HEK293 (cell line): ENCODE data around the gene GFM1.

ENCODE experiments used
- CTCF ChIA-PET: fragments of 350-600 bp; formaldehyde crosslinking; extraction: SDS; loops from one replicate; lab custom pipeline; 2021; ENCODE audit warnings: antibody characterized with exemption; lab: Yijun Ruan, JAX
- POLR2A ChIA-PET: fragments of 300-600 bp; formaldehyde crosslinking; extraction: SDS; loops from one replicate; lab custom pipeline; 2020; ENCODE audit warnings: antibody characterized with exemption, inconsistent platforms; lab: Yijun Ruan, JAX
- H3K27ac ChIP-seq: fragments of 200-500 bp; sonication (Bioruptor generic); 2 replicates; pipeline ENCODE4 v1.5.1; 2014; ENCODE audit warnings: low read depth, low read length, control low read depth, inconsistent platforms; ENCODE audit errors: extremely low read depth
- H3K36me3 ChIP-seq, 2 experiments: fragments of 200-500 bp in 1 of 2; sonication (Bioruptor generic) in 1 of 2; 1 replicate in 1 of 2; 2 replicates in 1 of 2; pipeline ENCODE4 v1.5.1; 2014 to 2017; ENCODE audit warnings: inconsistent platforms in 2 of 2, low read length in 2 of 2; ENCODE audit not compliant: control insufficient read depth in 2 of 2, insufficient read depth in 1 of 2
- H3K4me1 ChIP-seq: fragments of 200-500 bp; sonication (Bioruptor generic); 2 replicates; pipeline ENCODE4 v1.5.1; 2014; ENCODE audit warnings: mild to moderate bottlenecking, low read length, inconsistent platforms; ENCODE audit not compliant: control insufficient read depth, insufficient read depth
- H3K4me3 ChIP-seq: 2 replicates; pipeline ENCODE4 v1.5.1; 2011; ENCODE audit warnings: low read depth, mild to moderate bottlenecking, control low read depth, low read length, moderate library complexity
- H3K9me3 ChIP-seq: fragments of 200-500 bp; sonication (Bioruptor generic); 2 replicates; pipeline ENCODE4 v1.5.1; 2014; ENCODE audit warnings: low read depth, low read length, inconsistent platforms; ENCODE audit not compliant: control insufficient read depth, insufficient read depth
- GLI2 ChIP-seq: fragments of 450-650 bp; formaldehyde crosslinking; IDR thresholded peaks from 2 replicates; pipeline ENCODE4; 2017; ENCODE audit warnings: missing biosample characterization, missing genetic modification characterization, low read depth, borderline replicate concordance
- HOXD13 ChIP-seq: sonication (generic); formaldehyde crosslinking; IDR thresholded peaks from 2 replicates; pipeline ENCODE4 v1.8.0; 2022; ENCODE audit warnings: missing genetic modification reagents, borderline replicate concordance
- MEIS1 ChIP-seq: sonication (generic); formaldehyde crosslinking; IDR thresholded peaks from 2 replicates; pipeline ENCODE4 v1.8.1; 2022; ENCODE audit warnings: missing genetic modification reagents, mild to moderate bottlenecking, borderline replicate concordance
- SALL2 ChIP-seq: fragments of 450-650 bp; formaldehyde crosslinking; IDR thresholded peaks from 2 replicates; pipeline ENCODE4 v1.5.0; 2017; ENCODE audit warnings: missing biosample characterization, mild to moderate bottlenecking, missing genetic modification characterization, borderline replicate concordance
- SP2 ChIP-seq: fragments of 450-650 bp; formaldehyde crosslinking; IDR thresholded peaks from 2 replicates; pipeline ENCODE4 v1.5.1; 2016; ENCODE audit warnings: missing biosample characterization, missing genetic modification characterization
- SP3 ChIP-seq: fragments of 450-650 bp; formaldehyde crosslinking; IDR thresholded peaks from 2 replicates; pipeline ENCODE4 v1.5.1; 2016; ENCODE audit warnings: missing biosample characterization, missing genetic modification characterization
- ZBTB21 ChIP-seq: fragments of 450-650 bp; formaldehyde crosslinking; IDR thresholded peaks from 2 replicates; pipeline ENCODE4 v1.5.1; 2017; ENCODE audit warnings: missing biosample characterization, missing genetic modification characterization
- ZNF138 ChIP-seq: fragments of 450-650 bp; formaldehyde crosslinking; IDR thresholded peaks from 2 replicates; pipeline ENCODE4 v1.5.1; 2016; ENCODE audit warnings: missing biosample characterization, missing genetic modification characterization, borderline replicate concordance
- ZNF146 ChIP-seq: fragments of 450-650 bp; formaldehyde crosslinking; IDR thresholded peaks from 2 replicates; pipeline ENCODE4 v1.5.1; 2016; ENCODE audit warnings: missing biosample characterization, missing genetic modification characterization
- ZNF155 ChIP-seq: fragments of 450-650 bp; formaldehyde crosslinking; IDR thresholded peaks from 2 replicates; pipeline ENCODE4 v1.5.1; 2016; ENCODE audit warnings: missing biosample characterization, missing genetic modification characterization
- ZNF169 ChIP-seq: fragments of 450-650 bp; formaldehyde crosslinking; IDR thresholded peaks from 2 replicates; pipeline ENCODE4 v1.5.1; 2016; ENCODE audit warnings: missing biosample characterization, missing genetic modification characterization
- ZNF223 ChIP-seq: fragments of 450-650 bp; formaldehyde crosslinking; IDR thresholded peaks from 2 replicates; pipeline ENCODE4 v1.5.1; 2016; ENCODE audit warnings: missing biosample characterization, missing genetic modification characterization
- ZNF521 ChIP-seq: fragments of 450-650 bp; formaldehyde crosslinking; IDR thresholded peaks from 2 replicates; pipeline ENCODE4 v1.5.1; 2017; ENCODE audit warnings: missing biosample characterization, mild to moderate bottlenecking, missing genetic modification characterization
- ZNF549 ChIP-seq: fragments of 450-650 bp; IDR thresholded peaks from 2 replicates; pipeline ENCODE4 v1.5.1; 2018; ENCODE audit warnings: missing biosample characterization, missing genetic modification characterization, mild to moderate bottlenecking, inconsistent platforms, moderate library complexity
- ZNF658 ChIP-seq: fragments of 450-650 bp; formaldehyde crosslinking; IDR thresholded peaks from 2 replicates; pipeline ENCODE4; 2016; ENCODE audit warnings: missing biosample characterization, missing genetic modification characterization
- ZNF670 ChIP-seq: fragments of 450-650 bp; formaldehyde crosslinking; IDR thresholded peaks from 2 replicates; pipeline ENCODE4 v1.5.1; 2016; ENCODE audit warnings: missing biosample characterization, missing genetic modification characterization, low read depth
- ZNF701 ChIP-seq: fragments of 450-650 bp; formaldehyde crosslinking; IDR thresholded peaks from 2 replicates; pipeline ENCODE4 v1.5.1; 2016; ENCODE audit warnings: missing biosample characterization, missing genetic modification characterization
- TF ChIP-seq, protein P1 (sequence below): fragments of 450-650 bp; formaldehyde crosslinking; IDR thresholded peaks from 2 replicates; pipeline ENCODE4 v1.5.1; 2017; ENCODE audit warnings: missing biosample characterization, missing genetic modification characterization
- TF ChIP-seq, protein P2 (sequence below): fragments of 450-650 bp; formaldehyde crosslinking; IDR thresholded peaks from 2 replicates; pipeline ENCODE4 v1.5.1; 2016; ENCODE audit warnings: missing biosample characterization, missing genetic modification characterization
- TF ChIP-seq, protein P3 (sequence below): fragments of 450-650 bp; formaldehyde crosslinking; IDR thresholded peaks from 2 replicates; pipeline ENCODE4 v1.5.1; 2017; ENCODE audit warnings: missing biosample characterization, missing genetic modification characterization
- TF ChIP-seq, protein P4 (sequence below): fragments of 450-650 bp; formaldehyde crosslinking; IDR thresholded peaks from 2 replicates; pipeline ENCODE4 v1.5.1; 2016; ENCODE audit warnings: missing biosample characterization, missing genetic modification characterization, borderline replicate concordance

GFM1 gene

DNA sequence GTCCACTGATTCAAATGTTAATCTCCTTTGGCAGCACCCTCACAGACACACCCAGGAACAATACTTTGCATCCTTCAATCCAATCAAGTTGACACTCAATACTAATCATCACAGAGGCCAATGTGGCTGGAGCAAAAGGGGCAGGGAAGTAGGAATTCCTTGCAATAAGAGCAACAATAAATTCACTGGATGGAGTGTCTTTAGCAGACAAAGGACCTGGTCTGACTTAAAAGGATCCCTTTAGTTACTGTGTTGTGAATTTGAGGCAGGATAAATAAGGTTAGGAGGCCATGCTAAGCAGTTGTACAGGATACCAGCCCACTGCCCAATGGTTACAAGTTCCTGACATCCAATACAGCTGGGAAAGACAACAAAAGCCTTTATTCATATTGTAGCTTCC lies 12.3 kb upstream of the GFM1 start:
- H3K4me1 ChIP-seq = no peaks in the 10 kb centered on the region
- H3K27ac ChIP-seq = no peak overlapping the region
- H3K36me3 ChIP-seq = no peaks in the 10 kb centered on the region
- no peak for TF ChIP-seq ZNF521 (tag by site-specific recombination)
- no peak for TF ChIP-seq ZNF670
- TF ChIP-seq SP2 (tag by site-specific recombination) = no peak
- TF ChIP-seq, protein P1, sequence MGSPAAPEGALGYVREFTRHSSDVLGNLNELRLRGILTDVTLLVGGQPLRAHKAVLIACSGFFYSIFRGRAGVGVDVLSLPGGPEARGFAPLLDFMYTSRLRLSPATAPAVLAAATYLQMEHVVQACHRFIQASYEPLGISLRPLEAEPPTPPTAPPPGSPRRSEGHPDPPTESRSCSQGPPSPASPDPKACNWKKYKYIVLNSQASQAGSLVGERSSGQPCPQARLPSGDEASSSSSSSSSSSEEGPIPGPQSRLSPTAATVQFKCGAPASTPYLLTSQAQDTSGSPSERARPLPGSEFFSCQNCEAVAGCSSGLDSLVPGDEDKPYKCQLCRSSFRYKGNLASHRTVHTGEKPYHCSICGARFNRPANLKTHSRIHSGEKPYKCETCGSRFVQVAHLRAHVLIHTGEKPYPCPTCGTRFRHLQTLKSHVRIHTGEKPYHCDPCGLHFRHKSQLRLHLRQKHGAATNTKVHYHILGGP = no peak
- TF ChIP-seq ZNF169 = no peak
- TF ChIP-seq, protein P2, sequence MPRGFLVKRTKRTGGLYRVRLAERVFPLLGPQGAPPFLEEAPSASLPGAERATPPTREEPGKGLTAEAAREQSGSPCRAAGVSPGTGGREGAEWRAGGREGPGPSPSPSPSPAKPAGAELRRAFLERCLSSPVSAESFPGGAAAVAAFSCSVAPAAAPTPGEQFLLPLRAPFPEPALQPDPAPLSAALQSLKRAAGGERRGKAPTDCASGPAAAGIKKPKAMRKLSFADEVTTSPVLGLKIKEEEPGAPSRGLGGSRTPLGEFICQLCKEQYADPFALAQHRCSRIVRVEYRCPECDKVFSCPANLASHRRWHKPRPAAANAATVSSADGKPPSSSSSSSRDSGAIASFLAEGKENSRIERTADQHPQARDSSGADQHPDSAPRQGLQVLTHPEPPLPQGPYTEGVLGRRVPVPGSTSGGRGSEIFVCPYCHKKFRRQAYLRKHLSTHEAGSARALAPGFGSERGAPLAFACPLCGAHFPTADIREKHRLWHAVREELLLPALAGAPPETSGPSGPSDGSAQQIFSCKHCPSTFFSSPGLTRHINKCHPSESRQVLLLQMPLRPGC (tag by site-specific recombination) = no peak
- no peak for TF ChIP-seq ZNF549 (tag by site-specific recombination)
- TF ChIP-seq MEIS1 (CRISPR knock-in tag) = no peak
- no peak for TF ChIP-seq GLI2 (tag by site-specific recombination)
- TF ChIP-seq ZNF146 (tag by site-specific recombination) = no peak
- TF ChIP-seq SALL2 (tag by site-specific recombination) = no peak
- TF ChIP-seq ZBTB21 (tag by site-specific recombination) = no peak
- no peak for TF ChIP-seq ZNF138 (tag by site-specific recombination)
- H3K4me3 ChIP-seq = no peak overlapping the region
- ChIA-PET POLR2A (interaction anchor here (0.6 kb wide), 1 partner anchor 43 kb away, joined by 3 read pairs; no protein-coding TSS in a partner anchor), CTCF (interaction anchor here (0.8 to 1.2 kb wide), 2 partner anchors 12 to 93 kb away, joined by 3 read pairs; no protein-coding TSS in a partner anchor)
- H3K9me3 ChIP-seq = no peaks in the 10 kb centered on the region

DNA sequence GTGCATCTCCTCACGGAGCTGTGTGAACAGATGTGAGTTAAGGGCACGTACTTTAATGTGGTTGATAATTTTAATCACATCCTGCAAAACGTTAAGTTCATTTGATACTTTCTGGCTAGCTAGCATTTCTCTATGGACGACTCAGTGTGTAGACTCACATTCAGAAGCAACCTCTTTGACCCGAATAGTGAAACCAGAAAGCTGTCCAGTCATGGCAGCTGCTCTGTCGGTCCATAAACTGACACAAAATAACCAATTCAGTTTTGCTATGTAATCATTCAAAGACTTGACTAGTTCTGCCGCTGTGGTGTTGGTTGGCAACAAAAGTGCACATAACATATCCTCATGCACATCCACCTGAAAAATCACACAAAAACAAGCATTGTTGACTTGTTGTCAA lies 3.7 kb upstream of the GFM1 start:
- H3K4me1 ChIP-seq = no peaks in the 10 kb centered on the region
- H3K9me3 ChIP-seq = no peaks in the 10 kb centered on the region
- POLR2A ChIA-PET = no interaction called here
- no peak for TF ChIP-seq ZNF701 (tag by site-specific recombination)
- no peaks in the 10 kb centered on the region for H3K36me3 ChIP-seq
- H3K4me3 ChIP-seq = no peak overlapping the region
- H3K27ac ChIP-seq = no peak overlapping the region
- CTCF ChIA-PET = interaction anchor here (0.9 kb wide), 1 partner anchor 19 kb away, joined by 3 read pairs; no protein-coding TSS in a partner anchor

DNA sequence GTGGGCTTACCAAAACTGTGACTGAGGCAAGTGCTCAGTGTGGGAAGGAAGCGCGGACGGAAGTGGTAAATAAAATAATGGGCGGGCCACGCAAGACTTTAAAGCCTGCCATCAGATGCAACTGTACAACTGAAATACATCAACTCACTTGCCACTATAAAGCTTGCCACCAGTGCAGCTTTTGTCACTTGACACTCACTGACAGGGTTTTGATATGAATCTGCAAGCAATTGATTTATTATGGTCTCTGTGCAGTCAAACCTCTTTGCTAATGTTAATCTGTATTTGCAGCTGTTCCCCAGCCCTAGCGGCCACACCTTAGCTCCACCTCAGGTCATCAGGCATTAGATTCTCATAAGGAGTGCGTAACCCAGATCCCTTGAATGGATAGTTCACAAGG lies 2.3 kb upstream of the GFM1 start:
- H3K4me1 ChIP-seq = no peaks in the 10 kb centered on the region
- no peaks in the 10 kb centered on the region for H3K9me3 ChIP-seq
- TF ChIP-seq ZNF155 (tag by site-specific recombination) (no peak), ZNF223 (tag by site-specific recombination) (no peak), HOXD13 (no peak), ZNF658 (no peak), SP3 (tag by site-specific recombination) (no peak), ZNF521 (tag by site-specific recombination) (no peak)
- TF ChIP-seq, protein P3, sequence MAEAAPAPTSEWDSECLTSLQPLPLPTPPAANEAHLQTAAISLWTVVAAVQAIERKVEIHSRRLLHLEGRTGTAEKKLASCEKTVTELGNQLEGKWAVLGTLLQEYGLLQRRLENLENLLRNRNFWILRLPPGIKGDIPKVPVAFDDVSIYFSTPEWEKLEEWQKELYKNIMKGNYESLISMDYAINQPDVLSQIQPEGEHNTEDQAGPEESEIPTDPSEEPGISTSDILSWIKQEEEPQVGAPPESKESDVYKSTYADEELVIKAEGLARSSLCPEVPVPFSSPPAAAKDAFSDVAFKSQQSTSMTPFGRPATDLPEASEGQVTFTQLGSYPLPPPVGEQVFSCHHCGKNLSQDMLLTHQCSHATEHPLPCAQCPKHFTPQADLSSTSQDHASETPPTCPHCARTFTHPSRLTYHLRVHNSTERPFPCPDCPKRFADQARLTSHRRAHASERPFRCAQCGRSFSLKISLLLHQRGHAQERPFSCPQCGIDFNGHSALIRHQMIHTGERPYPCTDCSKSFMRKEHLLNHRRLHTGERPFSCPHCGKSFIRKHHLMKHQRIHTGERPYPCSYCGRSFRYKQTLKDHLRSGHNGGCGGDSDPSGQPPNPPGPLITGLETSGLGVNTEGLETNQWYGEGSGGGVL (tag by site-specific recombination) = no peak
- TF ChIP-seq, protein P4, sequence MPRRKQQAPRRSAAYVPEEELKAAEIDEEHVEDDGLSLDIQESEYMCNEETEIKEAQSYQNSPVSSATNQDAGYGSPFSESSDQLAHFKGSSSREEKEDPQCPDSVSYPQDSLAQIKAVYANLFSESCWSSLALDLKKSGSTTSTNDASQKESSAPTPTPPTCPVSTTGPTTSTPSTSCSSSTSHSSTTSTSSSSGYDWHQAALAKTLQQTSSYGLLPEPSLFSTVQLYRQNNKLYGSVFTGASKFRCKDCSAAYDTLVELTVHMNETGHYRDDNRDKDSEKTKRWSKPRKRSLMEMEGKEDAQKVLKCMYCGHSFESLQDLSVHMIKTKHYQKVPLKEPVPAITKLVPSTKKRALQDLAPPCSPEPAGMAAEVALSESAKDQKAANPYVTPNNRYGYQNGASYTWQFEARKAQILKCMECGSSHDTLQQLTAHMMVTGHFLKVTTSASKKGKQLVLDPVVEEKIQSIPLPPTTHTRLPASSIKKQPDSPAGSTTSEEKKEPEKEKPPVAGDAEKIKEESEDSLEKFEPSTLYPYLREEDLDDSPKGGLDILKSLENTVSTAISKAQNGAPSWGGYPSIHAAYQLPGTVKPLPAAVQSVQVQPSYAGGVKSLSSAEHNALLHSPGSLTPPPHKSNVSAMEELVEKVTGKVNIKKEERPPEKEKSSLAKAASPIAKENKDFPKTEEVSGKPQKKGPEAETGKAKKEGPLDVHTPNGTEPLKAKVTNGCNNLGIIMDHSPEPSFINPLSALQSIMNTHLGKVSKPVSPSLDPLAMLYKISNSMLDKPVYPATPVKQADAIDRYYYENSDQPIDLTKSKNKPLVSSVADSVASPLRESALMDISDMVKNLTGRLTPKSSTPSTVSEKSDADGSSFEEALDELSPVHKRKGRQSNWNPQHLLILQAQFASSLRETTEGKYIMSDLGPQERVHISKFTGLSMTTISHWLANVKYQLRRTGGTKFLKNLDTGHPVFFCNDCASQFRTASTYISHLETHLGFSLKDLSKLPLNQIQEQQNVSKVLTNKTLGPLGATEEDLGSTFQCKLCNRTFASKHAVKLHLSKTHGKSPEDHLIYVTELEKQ = no peak
- TF ChIP-seq, all 188 proteins: peak for 0
- ChIA-PET POLR2A (no interaction called here), CTCF (interaction anchor here (0.6 to 3.5 kb wide), 2 partner anchors 102 to 148 kb away, joined by 3 to 22 read pairs; no protein-coding TSS in a partner anchor)
- peaks cover 0 to 12% of the 10 kb centered on the region in 2 experiments; a peak in 1 of 3 replicates for H3K36me3 ChIP-seq
- H3K27ac ChIP-seq = no peak overlapping the region
- no peak overlapping the region for H3K4me3 ChIP-seq
